ENCODE measurements around the gene BCLAF1. TPM values are rescaled to one million over a fixed set of nuclear protein-coding genes. Genes with fewer than 3 reads are reported as not detected.

BCLAF1 gene
- total and polyA plus RNA-seq, 9 of the 15 experiments (the other 6 are each of a cell fraction or from before 2014, with no cell fraction given): 65.4 to 286 (median 165) TPM

DNA sequence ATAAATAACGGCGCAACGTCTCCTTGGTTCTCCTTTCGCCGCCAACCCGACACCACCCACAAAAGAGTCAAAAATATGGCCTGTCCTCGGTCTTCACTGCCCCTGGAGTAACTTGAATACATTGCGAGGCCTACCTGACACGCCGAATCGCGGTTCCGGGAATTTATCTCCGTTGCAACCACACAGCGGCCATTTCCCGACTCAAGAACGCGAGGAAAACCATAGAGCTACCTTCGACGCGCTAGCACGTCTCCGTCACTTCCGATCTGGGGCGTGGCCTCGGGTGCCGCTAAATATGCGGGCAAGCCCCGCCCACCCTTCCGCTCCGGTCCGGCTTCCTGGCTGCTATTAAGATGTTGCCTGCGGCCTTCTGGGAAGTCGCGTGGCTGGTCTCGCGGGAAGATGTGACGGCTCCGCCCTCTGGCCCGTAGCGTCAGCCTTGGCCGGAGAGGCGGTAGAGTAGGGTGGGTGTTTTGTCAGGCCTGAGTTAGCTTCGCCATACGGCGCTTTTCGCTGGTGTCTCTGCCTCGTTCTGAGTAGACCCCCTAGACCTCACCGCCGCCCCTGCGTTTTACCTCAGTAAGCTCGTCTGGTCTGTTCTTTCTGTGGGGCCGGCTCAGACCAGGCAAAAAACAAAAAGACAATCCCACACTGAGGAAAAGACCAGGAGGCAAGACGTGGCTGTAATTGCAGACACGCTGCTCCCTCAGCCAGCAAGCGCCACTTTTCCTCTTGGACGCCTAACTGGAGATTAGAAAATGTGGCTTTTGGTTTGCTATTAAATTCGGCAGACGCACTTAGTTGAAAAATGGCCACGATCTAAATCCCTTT is at the start of gene BCLAF1 (continued):
- TF ChIP-seq RBM34 (IDR thresholded peaks at IDR 0.05; ENCODE audit: borderline replicate concordance, insufficient read depth, low read length) (no peak), ERF (CRISPR knock-in tag; IDR thresholded peaks at IDR 0.05) (peak; percentile 87; the same call in 1 of the 2 replicates), ZNF212 (CRISPR knock-in tag; IDR thresholded peaks at IDR 0.05) (no peak), CHD1 (IDR thresholded peaks at IDR 0.05; ENCODE audit: low read length) (peak; percentile 37), SMARCC2 (IDR thresholded peaks at IDR 0.05; ENCODE audit: low read depth) (peak; percentile 67), U2AF2 (optimal IDR thresholded peaks at IDR 0.05; ENCODE audit: low read depth, low read length) (no peak), FOXO4 (CRISPR knock-in tag; IDR thresholded peaks at IDR 0.05) (no peak), ASH1L (IDR thresholded peaks at IDR 0.05; ENCODE audit: borderline replicate concordance, low read depth, partially characterized antibody) (peak; percentile 37), SAFB (IDR thresholded peaks at IDR 0.05; ENCODE audit: borderline replicate concordance, low read depth, low read length) (no peak)
- TF ChIP-seq, protein P1, sequence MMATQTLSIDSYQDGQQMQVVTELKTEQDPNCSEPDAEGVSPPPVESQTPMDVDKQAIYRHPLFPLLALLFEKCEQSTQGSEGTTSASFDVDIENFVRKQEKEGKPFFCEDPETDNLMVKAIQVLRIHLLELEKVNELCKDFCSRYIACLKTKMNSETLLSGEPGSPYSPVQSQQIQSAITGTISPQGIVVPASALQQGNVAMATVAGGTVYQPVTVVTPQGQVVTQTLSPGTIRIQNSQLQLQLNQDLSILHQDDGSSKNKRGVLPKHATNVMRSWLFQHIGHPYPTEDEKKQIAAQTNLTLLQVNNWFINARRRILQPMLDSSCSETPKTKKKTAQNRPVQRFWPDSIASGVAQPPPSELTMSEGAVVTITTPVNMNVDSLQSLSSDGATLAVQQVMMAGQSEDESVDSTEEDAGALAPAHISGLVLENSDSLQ (IDR thresholded peaks at IDR 0.05): peak; percentile 82
- TF ChIP-seq, protein P2, sequence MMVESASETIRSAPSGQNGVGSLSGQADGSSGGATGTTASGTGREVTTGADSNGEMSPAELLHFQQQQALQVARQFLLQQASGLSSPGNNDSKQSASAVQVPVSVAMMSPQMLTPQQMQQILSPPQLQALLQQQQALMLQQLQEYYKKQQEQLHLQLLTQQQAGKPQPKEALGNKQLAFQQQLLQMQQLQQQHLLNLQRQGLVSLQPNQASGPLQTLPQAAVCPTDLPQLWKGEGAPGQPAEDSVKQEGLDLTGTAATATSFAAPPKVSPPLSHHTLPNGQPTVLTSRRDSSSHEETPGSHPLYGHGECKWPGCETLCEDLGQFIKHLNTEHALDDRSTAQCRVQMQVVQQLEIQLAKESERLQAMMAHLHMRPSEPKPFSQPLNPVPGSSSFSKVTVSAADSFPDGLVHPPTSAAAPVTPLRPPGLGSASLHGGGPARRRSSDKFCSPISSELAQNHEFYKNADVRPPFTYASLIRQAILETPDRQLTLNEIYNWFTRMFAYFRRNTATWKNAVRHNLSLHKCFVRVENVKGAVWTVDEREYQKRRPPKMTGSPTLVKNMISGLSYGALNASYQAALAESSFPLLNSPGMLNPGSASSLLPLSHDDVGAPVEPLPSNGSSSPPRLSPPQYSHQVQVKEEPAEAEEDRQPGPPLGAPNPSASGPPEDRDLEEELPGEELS (CRISPR knock-in tag; IDR thresholded peaks at IDR 0.05; ENCODE audit: borderline replicate concordance): 0 out of 2 replicates have a peak, but pooled peaks have one; percentile 57
- TF ChIP-seq, protein P3, sequence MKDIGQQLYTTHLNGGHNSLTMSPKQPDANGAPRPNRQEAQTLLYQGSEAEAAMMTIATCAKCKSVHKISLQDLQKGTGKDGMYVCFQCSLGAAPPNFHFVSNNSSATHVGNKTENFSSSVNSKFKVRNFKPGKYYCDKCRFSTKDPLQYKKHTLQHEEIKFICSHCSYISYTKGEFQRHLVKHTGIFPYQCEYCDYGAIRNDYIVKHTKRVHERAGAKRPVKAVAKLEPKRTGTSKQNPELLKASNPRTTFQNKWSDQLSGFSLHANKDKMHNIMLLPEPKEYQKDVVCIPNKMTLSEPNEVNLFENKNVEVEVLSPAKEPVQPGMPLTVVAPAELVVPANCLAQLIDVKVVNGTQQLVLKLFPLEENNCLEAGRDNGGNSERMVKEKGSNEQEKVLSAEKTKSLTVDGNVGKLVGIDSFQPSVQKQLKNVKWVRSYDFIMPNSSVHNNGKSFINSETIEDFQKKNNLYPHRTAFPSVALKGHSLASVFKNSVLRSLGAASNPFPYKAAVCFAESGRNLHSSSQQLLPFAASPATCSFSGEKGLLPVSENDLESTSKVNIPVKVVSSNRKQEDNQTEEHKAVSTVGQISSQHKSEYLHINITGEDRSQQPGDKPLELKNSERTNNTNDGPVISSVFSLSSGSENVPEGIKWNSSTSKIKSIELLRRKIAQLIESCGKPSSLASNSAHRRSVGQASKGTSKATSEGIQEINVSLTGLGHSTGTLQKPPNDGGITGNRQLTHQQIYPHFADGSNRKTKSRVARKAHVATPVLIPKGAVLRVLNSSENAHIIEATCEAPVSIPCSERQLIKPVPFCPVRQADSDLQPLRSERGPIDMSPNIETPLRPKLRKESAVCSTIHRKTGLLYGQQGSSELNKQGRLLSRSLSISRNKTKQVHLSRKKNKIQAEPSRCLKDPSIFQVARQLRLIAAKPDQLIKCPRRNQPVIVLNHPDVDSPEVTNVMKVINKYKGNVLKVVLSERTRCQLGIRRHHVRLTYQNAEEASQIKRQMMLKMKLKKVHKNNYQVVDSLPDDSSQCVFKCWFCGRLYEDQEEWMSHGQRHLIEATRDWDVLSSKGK (CRISPR knock-in tag; IDR thresholded peaks at IDR 0.05): no peak
- TF ChIP-seq, protein P4, sequence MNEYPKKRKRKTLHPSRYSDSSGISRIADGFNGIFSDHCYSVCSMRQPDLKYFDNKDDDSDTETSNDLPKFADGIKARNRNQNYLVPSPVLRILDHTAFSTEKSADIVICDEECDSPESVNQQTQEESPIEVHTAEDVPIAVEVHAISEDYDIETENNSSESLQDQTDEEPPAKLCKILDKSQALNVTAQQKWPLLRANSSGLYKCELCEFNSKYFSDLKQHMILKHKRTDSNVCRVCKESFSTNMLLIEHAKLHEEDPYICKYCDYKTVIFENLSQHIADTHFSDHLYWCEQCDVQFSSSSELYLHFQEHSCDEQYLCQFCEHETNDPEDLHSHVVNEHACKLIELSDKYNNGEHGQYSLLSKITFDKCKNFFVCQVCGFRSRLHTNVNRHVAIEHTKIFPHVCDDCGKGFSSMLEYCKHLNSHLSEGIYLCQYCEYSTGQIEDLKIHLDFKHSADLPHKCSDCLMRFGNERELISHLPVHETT (CRISPR knock-in tag; conservative IDR thresholded peaks at IDR 0.05 in 1 of 2, IDR thresholded peaks at IDR 0.05 in 1 of 2): peak in 1 of 2 experiments; percentile 96; a peak in 2 of 4 replicates
